GM18520 (cell line): ENCODE data around the gene TSPO2.

ENCODE experiments used
- ATAC-seq: cut with Tn5 transposase; IDR thresholded peaks from one replicate; pipeline ENCODE4 v1.9.1; 2021; ENCODE audit not compliant: unreplicated experiment

TSPO2 gene

DNA sequence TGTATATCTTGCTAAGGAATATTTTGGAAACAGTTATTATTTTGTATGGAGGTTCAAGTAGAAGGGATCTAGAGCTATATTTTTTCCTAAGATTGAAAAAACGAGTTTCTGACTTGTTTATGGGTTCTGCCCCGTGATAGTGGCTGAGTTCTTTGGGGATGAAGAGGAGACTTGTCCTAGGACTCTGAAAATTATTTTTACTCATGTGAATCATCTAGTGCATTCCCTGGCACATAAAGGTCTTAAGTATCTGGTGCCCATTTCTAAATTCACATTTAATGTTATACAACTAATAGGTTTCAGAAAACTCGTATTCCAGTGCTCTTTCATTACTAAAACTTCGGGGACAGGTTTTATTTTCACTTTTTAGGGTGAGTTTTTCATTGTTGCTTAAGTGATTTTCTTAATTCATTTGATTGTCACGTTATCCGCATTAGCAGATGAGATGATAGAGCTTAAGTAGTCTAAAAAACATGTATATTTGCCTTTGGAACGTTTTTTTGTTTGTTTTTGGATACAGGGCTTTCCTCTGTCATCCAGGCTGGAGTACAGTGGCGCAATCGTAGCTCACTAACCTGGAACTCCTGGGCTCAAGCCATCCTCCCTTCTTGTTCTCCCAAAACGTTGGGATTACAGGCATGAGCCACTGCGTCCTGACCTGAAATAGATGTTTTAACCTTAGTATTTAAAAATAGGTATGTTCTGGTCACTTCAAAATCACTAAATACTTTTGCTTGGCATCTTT, 32.6 kb downstream of the TSPO2 start:
- ATAC-seq, result no peak

- no peak for ATAC-seq
These were observed 33.7 kb downstream of the TSPO2 start for GRCh38 chr6:41075651-41076626.

- no peak for ATAC-seq
These were observed 35.3 kb downstream of the TSPO2 start for GRCh38 chr6:41077536-41077935.

GRCh38 chr6:41078101-41078500, 35.8 kb downstream of the TSPO2 start:
- no peak for ATAC-seq

- ATAC-seq, result no peak
These were observed 36.8 kb downstream of the TSPO2 start for GRCh38 chr6:41079080-41079479.

DNA sequence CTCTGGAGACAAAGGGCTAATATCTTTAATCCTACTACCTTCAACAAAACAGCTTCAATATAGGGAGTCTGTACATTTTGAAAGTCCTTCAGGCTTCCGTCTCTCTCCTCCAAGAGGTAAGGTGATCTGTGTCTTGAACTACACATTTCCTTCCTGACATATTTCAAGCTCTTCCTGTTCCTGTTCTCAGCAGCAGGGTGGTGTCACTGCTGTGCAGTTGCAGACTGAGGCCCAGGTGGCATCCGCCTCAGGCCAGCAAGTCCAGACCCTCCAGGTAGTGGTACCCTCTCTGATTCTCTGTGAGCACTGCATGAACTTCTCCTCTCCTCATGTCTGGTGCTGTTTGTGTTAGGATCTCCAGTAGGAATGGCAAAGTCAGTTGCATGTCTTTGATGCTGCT, 38.4 kb downstream of the TSPO2 start:
- no peak for ATAC-seq

DNA sequence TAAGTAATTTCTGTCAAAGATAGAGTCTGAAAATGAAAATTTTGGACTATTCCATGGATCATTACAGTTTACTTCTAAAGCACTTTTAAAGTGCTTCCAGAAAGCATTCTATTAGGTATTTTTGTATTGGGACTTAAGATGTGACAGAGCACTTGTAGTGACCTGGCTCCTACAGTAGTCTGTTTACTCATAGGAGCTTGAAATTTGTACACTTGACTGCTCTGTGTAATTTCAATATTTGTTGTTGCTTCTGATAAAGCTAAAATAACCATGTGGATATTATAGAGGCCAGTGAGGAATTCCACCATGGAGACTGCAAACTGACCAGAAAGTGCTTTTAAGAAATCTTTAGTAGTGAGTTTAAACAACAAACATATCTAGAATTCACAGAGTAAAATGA, 40.8 kb downstream of the TSPO2 start:
- ATAC-seq, result no peak

- no peak for ATAC-seq
These were observed 42.9 kb downstream of the TSPO2 start for GRCh38 chr6:41085182-41085581.

- ATAC-seq, result no peak
These were observed 46.2 kb downstream of the TSPO2 start for GRCh38 chr6:41088451-41088850.

DNA sequence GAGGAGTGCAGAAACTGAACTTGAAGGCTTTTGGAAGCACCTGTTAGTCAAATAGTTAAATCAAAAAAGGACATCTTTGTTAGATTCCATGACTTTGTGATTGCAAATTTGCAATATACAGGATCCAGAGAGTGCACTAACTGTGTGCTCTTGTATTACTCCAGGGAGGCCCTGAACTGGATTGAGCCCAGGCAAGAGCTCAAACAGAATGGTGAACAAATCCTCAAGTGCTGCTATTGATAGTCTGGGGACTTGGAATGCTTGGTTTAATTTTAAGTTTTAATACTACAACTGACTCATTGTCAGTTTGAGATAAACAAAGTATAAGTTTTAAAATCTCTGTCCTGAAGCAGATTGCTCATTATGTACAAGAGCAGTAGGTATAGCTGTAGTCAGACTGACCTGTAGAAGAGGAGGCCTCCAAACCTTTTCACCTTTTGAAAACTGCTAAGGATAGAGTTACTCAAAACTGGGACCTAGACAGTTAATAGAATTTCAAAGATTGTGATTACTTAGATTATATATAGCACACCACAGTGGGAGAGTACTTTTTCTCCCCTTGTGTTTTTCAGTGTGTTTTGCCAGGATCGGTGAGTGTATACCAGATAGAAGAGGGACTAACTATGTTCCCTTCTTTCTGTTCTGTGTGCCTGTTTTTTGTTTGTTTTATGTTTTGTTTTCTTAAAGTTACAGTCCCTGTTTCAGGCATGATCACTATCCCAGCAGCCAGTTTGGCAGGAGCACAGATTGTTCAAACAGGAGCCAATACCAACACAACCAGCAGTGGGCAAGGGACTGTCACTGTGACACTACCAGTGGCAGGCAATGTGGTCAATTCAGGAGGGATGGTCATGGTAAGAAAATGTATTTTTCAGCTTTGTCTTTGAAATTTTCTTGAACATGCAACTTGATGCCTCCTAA, 48.8 kb downstream of the TSPO2 start:
- ATAC-seq, result no peak

- ATAC-seq, result no peak
These were observed 50.3 kb downstream of the TSPO2 start for GRCh38 chr6:41092421-41093140.

GRCh38 chr6:41093729-41094128, 51.5 kb downstream of the TSPO2 start:
- no peak for ATAC-seq
